Ishikawa (cell line): Measurements from ENCODE around the gene CSF3R.

Source experiments
- CEBPB ChIP-seq: IDR thresholded peaks from 2 replicates; pipeline ENCODE4 v1.6.1; 2012
- CREB1 ChIP-seq: IDR thresholded peaks from 2 replicates; pipeline ENCODE4 v1.6.1; 2012; ENCODE audit warnings: low read depth
- EGR1 ChIP-seq: IDR thresholded peaks from 2 replicates; pipeline ENCODE4 v1.6.1; 2012
- EP300 ChIP-seq: IDR thresholded peaks from 2 replicates; pipeline ENCODE4 v1.6.1; 2012; ENCODE audit warnings: borderline replicate concordance
- NFIC ChIP-seq: IDR thresholded peaks from 2 replicates; pipeline ENCODE4 v1.6.1; 2012
- RAD21 ChIP-seq: IDR thresholded peaks from 2 replicates; pipeline ENCODE4 v1.6.1; 2012; ENCODE audit warnings: low read depth
- TAF1 ChIP-seq: IDR thresholded peaks from 2 replicates; pipeline ENCODE4 v1.6.1; 2012; ENCODE audit warnings: low read depth, mild to moderate bottlenecking
- TCF12 ChIP-seq: IDR thresholded peaks from 2 replicates; pipeline ENCODE4 v1.6.1; 2012; ENCODE audit warnings: low read depth
- TEAD4 ChIP-seq: IDR thresholded peaks from 2 replicates; pipeline ENCODE4 v1.6.1; 2012
- YY1 ChIP-seq: IDR thresholded peaks from 2 replicates; pipeline ENCODE4 v1.6.1; 2012; ENCODE audit warnings: low read depth
- ZBTB7A ChIP-seq: IDR thresholded peaks from 2 replicates; pipeline ENCODE4 v1.6.1; 2012; ENCODE audit warnings: low read depth
- TF ChIP-seq, protein P1 (sequence below): IDR thresholded peaks from 2 replicates; pipeline ENCODE4 v1.6.1; 2012
- TF ChIP-seq, protein P2 (sequence below): IDR thresholded peaks from 2 replicates; pipeline ENCODE4 v1.6.1; 2012; ENCODE audit warnings: low read depth, mild to moderate bottlenecking
- TF ChIP-seq, protein P3 (sequence below): IDR thresholded peaks from 2 replicates; pipeline ENCODE4 v1.6.1; 2012

DNA sequence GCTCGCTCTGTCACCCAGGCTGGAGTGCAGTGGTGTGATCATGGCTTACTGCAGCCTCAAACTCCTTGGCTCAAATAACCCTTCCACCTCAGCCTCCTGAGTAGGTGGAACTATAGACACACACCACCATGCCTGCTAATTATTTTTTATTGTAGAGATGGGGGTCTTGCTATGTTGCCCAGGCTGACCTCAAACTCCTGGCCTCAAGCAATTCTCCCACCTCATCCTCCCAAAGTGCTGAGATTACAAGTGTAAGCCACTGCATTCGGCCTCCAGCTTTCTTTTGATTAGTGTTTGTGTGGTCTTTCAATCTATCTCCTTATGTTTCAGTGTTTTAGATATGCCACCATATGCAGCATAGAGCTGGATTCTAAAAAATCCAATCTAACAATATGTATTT, 19.9 kb upstream of the CSF3R start:
- no peak for TF ChIP-seq TCF12
- TF ChIP-seq, protein P1, sequence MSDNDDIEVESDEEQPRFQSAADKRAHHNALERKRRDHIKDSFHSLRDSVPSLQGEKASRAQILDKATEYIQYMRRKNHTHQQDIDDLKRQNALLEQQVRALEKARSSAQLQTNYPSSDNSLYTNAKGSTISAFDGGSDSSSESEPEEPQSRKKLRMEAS = no peak
- no peak for TF ChIP-seq RAD21
- no peak for TF ChIP-seq YY1
- no peak for TF ChIP-seq CREB1
- TF ChIP-seq, protein P2, sequence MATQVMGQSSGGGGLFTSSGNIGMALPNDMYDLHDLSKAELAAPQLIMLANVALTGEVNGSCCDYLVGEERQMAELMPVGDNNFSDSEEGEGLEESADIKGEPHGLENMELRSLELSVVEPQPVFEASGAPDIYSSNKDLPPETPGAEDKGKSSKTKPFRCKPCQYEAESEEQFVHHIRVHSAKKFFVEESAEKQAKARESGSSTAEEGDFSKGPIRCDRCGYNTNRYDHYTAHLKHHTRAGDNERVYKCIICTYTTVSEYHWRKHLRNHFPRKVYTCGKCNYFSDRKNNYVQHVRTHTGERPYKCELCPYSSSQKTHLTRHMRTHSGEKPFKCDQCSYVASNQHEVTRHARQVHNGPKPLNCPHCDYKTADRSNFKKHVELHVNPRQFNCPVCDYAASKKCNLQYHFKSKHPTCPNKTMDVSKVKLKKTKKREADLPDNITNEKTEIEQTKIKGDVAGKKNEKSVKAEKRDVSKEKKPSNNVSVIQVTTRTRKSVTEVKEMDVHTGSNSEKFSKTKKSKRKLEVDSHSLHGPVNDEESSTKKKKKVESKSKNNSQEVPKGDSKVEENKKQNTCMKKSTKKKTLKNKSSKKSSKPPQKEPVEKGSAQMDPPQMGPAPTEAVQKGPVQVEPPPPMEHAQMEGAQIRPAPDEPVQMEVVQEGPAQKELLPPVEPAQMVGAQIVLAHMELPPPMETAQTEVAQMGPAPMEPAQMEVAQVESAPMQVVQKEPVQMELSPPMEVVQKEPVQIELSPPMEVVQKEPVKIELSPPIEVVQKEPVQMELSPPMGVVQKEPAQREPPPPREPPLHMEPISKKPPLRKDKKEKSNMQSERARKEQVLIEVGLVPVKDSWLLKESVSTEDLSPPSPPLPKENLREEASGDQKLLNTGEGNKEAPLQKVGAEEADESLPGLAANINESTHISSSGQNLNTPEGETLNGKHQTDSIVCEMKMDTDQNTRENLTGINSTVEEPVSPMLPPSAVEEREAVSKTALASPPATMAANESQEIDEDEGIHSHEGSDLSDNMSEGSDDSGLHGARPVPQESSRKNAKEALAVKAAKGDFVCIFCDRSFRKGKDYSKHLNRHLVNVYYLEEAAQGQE = no peak
- TF ChIP-seq TAF1 = no peak
- TF ChIP-seq EP300 = no peak
- TF ChIP-seq EGR1 = no peak
- TF ChIP-seq TEAD4 = no peak
- no peak for TF ChIP-seq ZBTB7A
- TF ChIP-seq NFIC = no peak
- TF ChIP-seq, protein P3, sequence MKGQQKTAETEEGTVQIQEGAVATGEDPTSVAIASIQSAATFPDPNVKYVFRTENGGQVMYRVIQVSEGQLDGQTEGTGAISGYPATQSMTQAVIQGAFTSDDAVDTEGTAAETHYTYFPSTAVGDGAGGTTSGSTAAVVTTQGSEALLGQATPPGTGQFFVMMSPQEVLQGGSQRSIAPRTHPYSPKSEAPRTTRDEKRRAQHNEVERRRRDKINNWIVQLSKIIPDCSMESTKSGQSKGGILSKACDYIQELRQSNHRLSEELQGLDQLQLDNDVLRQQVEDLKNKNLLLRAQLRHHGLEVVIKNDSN = no peak
- no peak for TF ChIP-seq CEBPB
